Measurements from ENCODE around the gene AKIP1.
"Not testable (repeated sequence)": the region's sequence is repeated elsewhere in the genome, so short reads cannot be mapped to it uniquely, and the experiment has no call there.

Gene AKIP1

DNA sequence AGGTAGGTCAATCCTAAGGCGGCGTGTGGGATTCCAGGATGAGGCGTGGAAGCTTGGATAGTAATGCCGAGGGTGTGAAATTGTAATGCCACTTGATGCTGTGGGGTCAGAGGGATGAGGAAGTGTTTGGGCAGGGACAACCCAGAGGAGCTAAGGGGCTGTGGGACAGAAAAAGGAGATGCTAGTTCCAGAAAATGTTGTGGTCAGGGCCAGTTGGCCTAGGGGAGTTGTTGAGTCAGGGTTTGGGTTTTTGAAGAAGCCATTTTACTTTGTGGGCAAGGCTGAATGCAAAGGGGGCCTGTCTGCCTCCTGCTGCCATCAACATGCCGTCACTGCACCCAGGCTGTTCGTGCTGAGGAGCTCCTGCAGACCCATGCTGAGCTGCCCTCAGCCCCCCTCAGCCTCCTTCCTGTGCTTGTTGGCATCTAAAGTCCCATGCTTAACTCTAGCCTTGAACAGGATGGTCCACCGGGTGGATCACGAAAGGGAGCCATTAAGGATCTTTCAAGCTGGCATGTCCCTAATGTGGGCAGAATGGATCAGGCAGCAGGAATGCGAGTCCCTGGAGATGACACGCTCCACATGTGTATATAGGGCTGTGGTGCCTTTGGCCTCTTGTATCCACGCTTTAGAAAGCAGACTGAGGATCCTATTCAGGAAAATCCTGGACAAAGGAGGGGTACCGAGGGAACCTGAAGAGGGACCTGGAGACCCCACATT is 19.6 kb downstream of the AKIP1 start:
- Mint-ChIP-seq H3K27ac (no peak overlapping the region), H3K27me3 (peaks cover 4% of the 10 kb centered on the region), H3K4me3 (no peak overlapping the region), H3K4me1 (no peaks in the 10 kb centered on the region), H3K36me3 (no peaks in the 10 kb centered on the region), H3K9me3 (no peaks in the 10 kb centered on the region)
- DNase-seq (ENCODE audit: low spot score in 2 of 2) (no peak), ATAC-seq (ENCODE audit: low read depth) (no peak)

DNA sequence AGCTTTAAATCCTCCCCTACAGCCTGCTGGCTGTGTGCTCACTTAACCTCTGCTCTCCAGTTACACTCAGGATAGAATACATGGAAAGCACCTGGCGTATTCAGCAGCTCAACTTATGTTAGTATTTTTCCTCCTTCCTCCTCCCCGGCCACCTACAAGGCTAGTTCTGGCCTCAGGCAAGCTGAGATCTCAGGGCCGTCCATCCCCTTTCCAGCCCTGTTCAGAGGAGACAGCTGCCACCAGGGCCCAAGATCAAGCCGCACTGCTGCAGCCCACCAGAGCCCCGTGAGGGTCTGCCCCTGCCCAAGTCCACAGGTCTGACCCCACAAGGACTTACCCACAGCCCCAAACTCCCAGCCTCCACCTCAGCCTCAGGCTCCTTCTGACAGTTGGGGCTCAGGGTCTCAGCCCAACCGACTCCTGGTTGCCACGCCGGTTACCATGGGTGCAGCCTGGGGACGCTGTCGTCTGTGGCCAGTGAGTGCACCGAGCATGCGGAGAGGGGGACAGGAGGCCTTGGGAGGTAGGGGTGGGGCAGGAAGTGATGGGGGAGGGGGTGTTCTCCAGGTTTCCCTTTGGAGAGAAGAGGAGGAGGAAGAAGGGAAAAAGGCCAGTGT is 21.7 kb downstream of the AKIP1 start, which contains the start of gene C11orf16:
Gene C11orf16 (minus strand): TSS at position 384 of the 617 bp plus-strand sequence. CDS start 639 bp downstream, outside the sequence.
- Mint-ChIP-seq H3K9me3 (no peaks in the 10 kb centered on the region), H3K36me3 (no peaks in the 10 kb centered on the region), H3K27ac (no peak within 1 kb of the TSS), H3K27me3 (peaks cover 4% of the 10 kb centered on the region), H3K4me3 (no peak within 1 kb of the TSS), H3K4me1 (peaks cover 3% of the 10 kb centered on the region)
- DNase-seq (ENCODE audit: low spot score in 2 of 2) (no peak), ATAC-seq (ENCODE audit: low read depth) (no peak)

DNA sequence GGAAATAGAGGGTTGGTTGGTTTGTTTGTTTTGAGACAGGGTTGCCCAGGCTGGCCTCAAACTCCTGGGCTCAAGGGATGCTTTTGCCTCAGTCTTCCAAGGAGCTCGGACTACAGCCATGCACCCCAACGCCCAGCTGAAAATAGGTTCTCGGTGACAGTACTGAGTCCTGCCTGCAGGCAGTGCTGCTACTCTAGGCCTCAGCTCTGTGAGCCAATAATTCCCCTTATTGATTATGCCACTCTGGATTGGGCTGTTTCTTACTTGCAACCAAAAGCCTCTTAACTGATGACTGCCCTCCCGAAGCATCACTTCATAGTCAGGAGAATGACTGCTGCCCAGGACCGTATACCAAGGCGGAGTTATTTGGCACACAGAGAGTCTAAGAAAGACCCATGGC is 22.9 kb downstream of the AKIP1 start:
- H3K4me3 Mint-ChIP-seq, result no peak overlapping the region
- H3K4me1 Mint-ChIP-seq, result peaks cover 3% of the 10 kb centered on the region
- no peak overlapping the region for H3K27ac Mint-ChIP-seq
- H3K27me3 Mint-ChIP-seq, result peaks cover 1% of the 10 kb centered on the region
- ATAC-seq (ENCODE audit: low read depth) (no peak), DNase-seq (ENCODE audit: low spot score in 2 of 2) (no peak)
- no peaks in the 10 kb centered on the region for H3K9me3 Mint-ChIP-seq
- H3K36me3 Mint-ChIP-seq, result no peaks in the 10 kb centered on the region

DNA sequence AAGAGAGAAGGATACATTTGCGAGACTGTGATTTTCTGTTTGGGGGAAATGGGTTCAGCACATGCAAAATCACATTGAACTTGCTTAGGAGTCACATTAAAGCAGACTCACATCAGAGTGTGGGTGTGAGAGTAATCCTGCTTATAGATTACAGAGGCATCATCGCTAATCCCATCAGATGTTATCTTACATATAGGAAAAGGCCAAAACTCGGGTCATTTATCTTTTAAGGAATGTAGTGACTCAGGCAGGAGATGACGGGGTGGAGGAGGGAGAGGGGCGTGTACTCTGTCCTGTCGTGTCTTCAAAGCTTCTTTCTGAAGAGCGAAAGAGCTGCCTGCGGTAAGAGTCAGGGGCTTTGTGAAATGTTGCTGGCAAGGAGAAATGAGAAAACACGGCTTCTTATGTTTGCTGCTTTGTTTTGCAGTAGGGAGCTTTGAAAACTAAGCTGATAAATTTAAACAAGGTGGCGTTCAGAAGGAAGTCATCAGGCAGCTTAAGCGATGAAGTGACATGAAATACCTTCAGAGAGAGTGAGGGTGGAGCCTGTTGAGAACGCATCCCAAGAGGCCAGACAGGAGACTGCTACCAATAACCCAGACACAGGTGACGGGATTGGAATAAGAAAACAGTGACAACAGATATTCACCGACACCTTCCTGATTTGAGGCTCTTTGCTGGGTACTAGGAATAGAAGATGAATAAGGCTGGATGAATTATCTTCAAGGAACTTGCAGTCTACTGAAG is 23.9 kb downstream of the AKIP1 start:
- Mint-ChIP-seq H3K9me3 (no peaks in the 10 kb centered on the region), H3K27me3 (peaks cover 3% of the 10 kb centered on the region), H3K36me3 (no peaks in the 10 kb centered on the region), H3K4me1 (peaks cover 3% of the 10 kb centered on the region), H3K27ac (no peak overlapping the region), H3K4me3 (no peak overlapping the region)
- no peak for ATAC-seq (ENCODE audit: low read depth)
- DNase-seq (ENCODE audit: low spot score in 2 of 2), result no peak

DNA sequence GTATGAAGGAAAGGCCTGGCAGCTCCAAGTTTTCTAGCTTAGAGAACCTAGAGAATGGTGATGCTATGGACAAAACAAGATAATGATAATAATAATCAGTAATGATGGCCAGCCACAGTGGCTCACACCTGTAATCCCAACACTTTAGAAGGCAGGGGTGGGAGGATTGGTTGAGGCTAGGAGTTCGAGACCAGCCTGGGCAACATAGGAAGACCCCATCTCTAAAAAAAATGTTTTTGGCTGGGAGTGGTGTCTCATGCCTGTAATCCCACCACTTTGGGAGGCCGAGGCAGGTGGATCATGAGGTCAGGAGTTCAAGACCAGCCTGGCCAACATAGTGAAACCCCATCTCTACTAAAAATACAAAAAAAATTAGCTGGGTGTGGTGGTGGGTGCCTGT is 24.8 kb downstream of the AKIP1 start:
- H3K4me3 Mint-ChIP-seq, H3K9me3 Mint-ChIP-seq, H3K27ac Mint-ChIP-seq: not testable (repeated sequence)

DNA sequence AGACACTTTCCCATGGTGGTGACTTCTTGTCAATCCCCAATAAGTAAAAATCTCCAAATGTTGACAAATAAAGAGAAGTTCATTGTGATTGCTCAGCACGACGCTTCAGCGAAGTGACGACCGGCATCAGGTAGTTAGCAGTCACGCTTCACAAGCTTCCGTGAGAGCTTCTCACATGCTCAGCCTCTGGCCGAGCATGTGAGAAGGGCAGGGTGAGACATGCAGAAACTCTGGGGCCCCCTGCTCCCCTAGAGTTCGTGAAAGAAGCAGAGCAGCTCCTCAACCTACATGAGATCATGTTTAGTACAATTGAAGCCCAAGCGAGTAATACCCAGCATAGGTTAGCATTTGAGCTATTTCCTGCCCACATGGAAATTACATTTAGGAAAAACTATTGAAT is 26.2 kb downstream of the AKIP1 start:
- Mint-ChIP-seq H3K27ac (no peak overlapping the region), H3K36me3 (no peaks in the 10 kb centered on the region), H3K4me1 (peaks cover 3% of the 10 kb centered on the region), H3K4me3 (peak overlapping the region; percentile 15), H3K27me3 (peaks cover 12% of the 10 kb centered on the region), H3K9me3 (no peaks in the 10 kb centered on the region)
- no peak for DNase-seq (ENCODE audit: low spot score in 2 of 2)
- peak; percentile 80 for ATAC-seq (ENCODE audit: low read depth)

More for the DNA sequence above, 24.8 kb downstream of the AKIP1 start:
- H3K27me3 Mint-ChIP-seq; ATAC-seq (ENCODE audit: low read depth); H3K36me3 Mint-ChIP-seq; H3K4me1 Mint-ChIP-seq; DNase-seq (ENCODE audit: low spot score in 2 of 2): not testable (repeated sequence)

DNA sequence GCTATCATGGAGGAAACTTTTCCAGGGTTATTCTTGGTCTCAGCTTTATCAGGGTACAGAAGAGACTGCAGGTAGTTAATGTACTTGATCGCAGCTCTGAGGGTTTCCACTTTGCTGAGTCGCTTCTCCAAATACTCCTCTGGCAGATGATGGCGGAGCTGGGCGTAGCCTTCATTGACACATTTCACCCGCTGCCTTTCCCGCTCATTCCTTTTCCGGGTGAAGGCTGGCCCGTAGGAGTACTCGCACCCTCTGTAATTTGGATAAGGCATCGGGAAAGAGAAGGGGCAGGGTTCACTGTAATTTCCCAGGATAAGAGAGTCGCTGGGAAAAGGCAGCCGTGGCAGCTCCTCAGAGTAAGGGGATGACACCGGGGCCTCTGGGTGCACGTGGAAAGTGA is 26.7 kb downstream of the AKIP1 start:
- Mint-ChIP-seq H3K9me3 (no peaks in the 10 kb centered on the region), H3K27ac (no peak overlapping the region), H3K27me3 (peaks cover 12% of the 10 kb centered on the region), H3K4me1 (peaks cover 3% of the 10 kb centered on the region), H3K36me3 (no peaks in the 10 kb centered on the region), H3K4me3 (no peak overlapping the region)
- no peak for DNase-seq (ENCODE audit: low spot score in 2 of 2)
- ATAC-seq (ENCODE audit: low read depth), result no peak

DNA sequence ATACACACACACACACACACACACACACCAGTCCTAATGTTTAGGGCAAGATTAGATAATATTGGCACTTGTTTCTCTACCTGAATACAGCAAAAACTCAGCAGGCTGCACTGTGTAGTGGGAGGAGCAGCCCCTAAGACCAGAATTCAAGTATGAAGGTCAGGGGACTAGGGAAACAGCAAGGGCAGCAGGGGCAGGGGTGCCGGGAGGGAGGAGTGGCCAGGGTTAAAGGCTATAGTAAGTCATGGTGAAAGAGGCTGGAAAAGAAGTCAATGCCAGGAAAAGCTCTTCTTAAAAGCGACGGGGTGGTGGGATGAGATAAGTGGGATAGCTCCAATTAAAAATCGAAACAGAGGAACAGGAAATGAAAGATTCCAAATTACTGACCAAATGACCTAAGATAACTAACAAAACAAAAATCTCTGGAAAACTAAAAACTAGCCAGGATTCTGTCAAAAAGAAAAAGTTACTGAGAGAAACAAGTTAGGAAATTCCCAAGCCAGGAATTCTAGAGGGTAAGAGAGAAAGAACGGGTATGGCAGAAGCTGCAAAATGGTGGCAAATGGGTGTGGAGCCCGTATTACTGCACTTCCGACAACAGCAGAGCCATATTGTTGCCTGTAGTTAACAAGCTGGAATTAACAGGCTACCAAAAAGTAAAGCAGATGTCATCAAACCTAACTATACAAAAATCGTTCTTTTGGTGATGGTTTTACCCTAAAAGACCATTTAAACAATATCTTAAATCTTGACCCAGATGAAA is 30.5 kb downstream of the AKIP1 start:
- ATAC-seq (ENCODE audit: low read depth) (no peak), DNase-seq (ENCODE audit: low spot score in 2 of 2) (no peak)
- H3K4me1 Mint-ChIP-seq, result peaks cover 3% of the 10 kb centered on the region
- peaks cover 15% of the 10 kb centered on the region for H3K27me3 Mint-ChIP-seq
- no peak overlapping the region for H3K27ac Mint-ChIP-seq
- H3K9me3 Mint-ChIP-seq, result peaks cover 1% of the 10 kb centered on the region
- peaks cover 2% of the 10 kb centered on the region for H3K36me3 Mint-ChIP-seq
- no peak overlapping the region for H3K4me3 Mint-ChIP-seq

DNA sequence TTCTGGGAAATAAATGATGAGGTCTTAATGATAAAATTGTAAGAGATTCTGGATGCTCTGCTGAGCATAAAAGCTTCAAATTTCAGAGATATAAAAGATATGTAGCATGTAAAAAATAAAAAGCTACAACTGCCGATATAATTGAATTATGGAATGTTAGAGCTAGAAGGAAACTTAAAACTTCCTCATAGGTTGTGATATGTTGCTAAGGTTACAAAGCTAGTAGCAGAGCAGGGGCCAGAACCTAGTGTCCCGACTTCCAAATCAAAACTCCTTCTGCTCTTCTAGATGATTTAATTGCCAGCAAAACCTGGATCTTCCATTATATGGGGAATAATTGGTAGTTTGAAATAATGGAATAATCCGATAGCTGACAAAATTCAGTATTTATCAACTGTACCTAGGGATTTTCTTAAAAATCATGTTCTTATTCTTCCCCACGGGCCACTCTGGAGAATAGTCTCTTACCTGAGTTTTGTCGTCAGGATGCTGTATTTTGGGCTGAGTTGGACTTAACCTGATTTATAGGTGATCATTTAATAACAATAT is 31.6 kb downstream of the AKIP1 start, which contains the start of gene ASCL3:
Gene ASCL3 (minus strand): TSS at position 499 of the 549 bp plus-strand sequence. CDS start 4,855 bp downstream, outside the sequence.
- H3K4me3 Mint-ChIP-seq, result no peak within 1 kb of the TSS
- H3K27me3 Mint-ChIP-seq, result peaks cover 15% of the 10 kb centered on the region
- H3K27ac Mint-ChIP-seq, result no peak within 1 kb of the TSS
- no peaks in the 10 kb centered on the region for H3K4me1 Mint-ChIP-seq
- H3K36me3 Mint-ChIP-seq, result peaks cover 9% of the 10 kb centered on the region
- ATAC-seq (ENCODE audit: low read depth) (no peak), DNase-seq (ENCODE audit: low spot score in 2 of 2) (no peak)
- peaks cover 1% of the 10 kb centered on the region for H3K9me3 Mint-ChIP-seq

DNA sequence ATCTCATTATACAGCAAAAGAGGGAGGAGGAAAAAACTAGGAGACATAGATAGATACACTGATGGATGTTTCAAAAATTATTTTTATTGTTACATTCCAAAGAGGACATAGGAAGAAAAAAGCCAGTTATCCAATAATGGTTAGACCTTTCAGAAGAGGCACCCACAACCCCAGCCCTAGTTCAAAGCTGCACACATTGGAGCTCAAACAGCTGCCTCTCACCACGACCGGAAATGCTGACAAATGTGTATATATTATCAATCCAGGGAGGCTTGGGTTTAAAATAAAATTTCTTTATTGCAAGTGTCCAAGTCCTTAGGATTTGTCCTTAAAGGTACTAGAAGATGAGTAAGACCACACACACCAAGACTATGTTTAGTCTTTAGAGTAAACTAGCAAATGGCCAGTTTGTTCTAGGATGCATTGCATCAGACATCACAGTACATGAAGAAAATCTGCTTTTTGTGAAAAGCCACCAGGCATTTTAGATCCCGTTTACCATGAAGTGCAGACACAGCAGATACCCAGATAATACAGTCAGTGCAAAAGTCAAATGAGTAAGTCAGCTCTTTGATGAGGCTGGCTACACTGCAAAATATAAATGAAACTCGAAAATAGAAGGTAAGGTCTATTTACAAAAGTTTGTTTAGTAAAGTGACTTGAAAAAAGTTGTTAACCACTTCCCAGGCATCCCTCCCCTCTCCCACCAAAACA is 36.4 kb downstream of the AKIP1 start:
- Mint-ChIP-seq H3K27ac (no peak overlapping the region), H3K4me1 (no peaks in the 10 kb centered on the region), H3K4me3 (no peak overlapping the region), H3K36me3 (peaks cover 22% of the 10 kb centered on the region), H3K27me3 (peaks cover 5% of the 10 kb centered on the region), H3K9me3 (peaks cover 1% of the 10 kb centered on the region)
- no peak for DNase-seq (ENCODE audit: low spot score in 2 of 2)
- no peak for ATAC-seq (ENCODE audit: low read depth)

DNA sequence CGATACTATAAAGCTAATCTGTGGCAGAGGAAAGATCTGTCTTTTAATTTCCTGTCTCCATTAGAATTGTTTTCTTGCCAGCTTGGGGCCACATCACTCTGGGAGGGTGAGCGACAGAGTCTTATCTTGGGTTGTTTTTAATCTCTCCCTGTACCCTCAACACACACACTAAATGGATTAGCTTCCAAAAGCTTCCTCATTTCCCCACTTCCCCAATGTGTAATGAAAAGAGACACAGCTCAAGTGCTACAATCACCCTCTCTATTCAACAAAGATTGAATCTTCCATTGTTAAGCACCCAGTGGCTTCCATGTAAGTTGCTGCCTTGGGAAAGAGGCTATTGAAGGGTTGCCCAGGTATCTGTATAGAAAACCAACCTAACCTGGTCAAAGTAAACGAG is 37.9 kb downstream of the AKIP1 start:
- peaks cover 30% of the 10 kb centered on the region for H3K36me3 Mint-ChIP-seq

DNA sequence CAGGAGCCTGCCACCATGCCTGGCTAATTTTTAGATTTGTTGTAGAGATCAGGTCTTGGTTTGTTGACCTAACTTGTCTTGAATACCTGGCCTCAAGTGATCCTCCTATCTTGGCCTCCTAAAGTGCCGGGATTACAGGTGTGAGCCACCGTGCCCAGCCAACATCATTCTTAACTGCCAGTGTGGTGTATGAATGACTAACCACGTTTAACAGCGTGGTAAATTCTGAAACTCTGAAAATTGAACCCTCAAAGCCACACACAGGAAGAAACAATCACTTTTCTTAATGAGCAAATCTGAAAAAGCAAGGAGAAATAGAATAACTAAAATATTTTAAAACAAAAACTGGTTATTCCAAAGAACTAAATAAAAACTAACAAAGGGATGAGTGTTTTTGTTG is 45.9 kb downstream of the AKIP1 start:
- ATAC-seq (ENCODE audit: low read depth) (no peak), DNase-seq (ENCODE audit: low spot score in 2 of 2) (no peak)
- peaks cover 26% of the 10 kb centered on the region for H3K36me3 Mint-ChIP-seq
- H3K4me1 Mint-ChIP-seq, result peaks cover 5% of the 10 kb centered on the region
- H3K4me3 Mint-ChIP-seq, result no peak overlapping the region
- no peak overlapping the region for H3K27ac Mint-ChIP-seq
- no peaks in the 10 kb centered on the region for H3K9me3 Mint-ChIP-seq
- no peaks in the 10 kb centered on the region for H3K27me3 Mint-ChIP-seq

More for the DNA sequence above, 37.9 kb downstream of the AKIP1 start:
- DNase-seq (ENCODE audit: low spot score in 2 of 2), result no peak
- Mint-ChIP-seq H3K4me1 (no peaks in the 10 kb centered on the region), H3K27me3 (peaks cover 5% of the 10 kb centered on the region), H3K4me3 (no peak overlapping the region), H3K27ac (no peak overlapping the region), H3K9me3 (peaks cover 1% of the 10 kb centered on the region)
- ATAC-seq (ENCODE audit: low read depth), result no peak

DNA sequence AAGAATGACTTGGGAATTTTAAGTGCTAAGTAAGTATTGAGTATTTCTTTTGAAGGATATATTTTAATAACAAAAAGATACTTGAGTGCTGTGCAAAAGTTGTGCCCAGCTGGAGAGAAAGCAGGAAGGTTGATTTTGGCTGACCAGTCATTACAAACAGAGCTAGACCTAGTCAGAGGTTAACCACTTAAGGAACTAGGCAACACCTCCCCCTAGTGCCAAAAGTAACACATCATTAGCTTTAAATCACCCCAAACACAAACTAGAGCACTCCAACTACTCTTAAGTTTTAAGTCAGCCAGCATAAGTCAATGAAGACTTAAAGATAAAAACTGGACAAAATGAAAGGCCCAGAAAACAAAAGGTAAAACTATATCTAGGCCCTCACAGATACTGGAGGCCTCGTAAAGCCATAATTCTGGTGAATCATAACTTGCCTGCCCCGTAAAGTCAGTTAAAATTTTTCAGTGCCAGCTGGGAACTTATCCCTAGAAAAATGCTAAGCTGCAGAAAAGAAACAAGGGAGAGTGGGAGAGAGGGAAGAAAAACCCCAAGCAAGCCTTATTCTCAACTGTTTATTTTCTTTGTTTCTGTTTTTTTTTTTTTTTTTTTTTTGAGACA is 48.7 kb downstream of the AKIP1 start:
- H3K27ac Mint-ChIP-seq, result no peak overlapping the region
- no peaks in the 10 kb centered on the region for H3K27me3 Mint-ChIP-seq
- DNase-seq (ENCODE audit: low spot score in 2 of 2) (no peak), ATAC-seq (ENCODE audit: low read depth) (no peak)
- no peak overlapping the region for H3K4me3 Mint-ChIP-seq
- peaks cover 16% of the 10 kb centered on the region for H3K4me1 Mint-ChIP-seq
- no peaks in the 10 kb centered on the region for H3K9me3 Mint-ChIP-seq
- peaks cover 13% of the 10 kb centered on the region for H3K36me3 Mint-ChIP-seq

Data from memory B cell (primary cell).